Endothelial cell of umbilical vein (primary cell): Measurements from ENCODE around the gene COMMD9. TPM values are rescaled to one million over a fixed set of nuclear protein-coding genes. Genes with fewer than 3 reads are reported as not detected.

ENCODE experiments used
- BruUV-seq: library from RNA; stranded (reverse); fragments of 400-500 nt; replicated peaks from 2 replicates; lab custom pipeline; 2021; lab: Mats Ljungman, UMichigan
- CTCF ChIA-PET: fragments of 300-600, 350-600 bp; sonication (Branson Sonifier 250); formaldehyde crosslinking; loops from one replicate; lab custom pipeline; 2021; ENCODE audit warnings: antibody characterized with exemption, inconsistent platforms; lab: Charles Lee
- POLR2A ChIA-PET: fragments of 300-600, 350-600 bp; sonication (Branson Sonifier 250); formaldehyde crosslinking; loops from one replicate; lab custom pipeline; 2021; ENCODE audit warnings: antibody characterized with exemption, inconsistent platforms; lab: Charles Lee
- DNase-seq: peaks from one replicate; pipeline ENCODE4 v3.0.0-alpha.2; 2011; ENCODE audit warnings: low read depth, low spot score
- FAIRE-seq: peaks from 2 replicates; lab custom pipeline; 2011; peaks lifted over from hg19 to GRCh38; lab: Jason Lieb, UNC
- H2AFZ ChIP-seq: 2 replicates; pipeline ENCODE4 v1.6.0; 2012; ENCODE audit warnings: low read depth, low read length, control low read depth, inconsistent platforms
- H3K27ac ChIP-seq: 2 replicates; pipeline ENCODE4 v1.5.1; 2011; ENCODE audit warnings: low read depth, mild to moderate bottlenecking, control low read depth, low read length, moderate library complexity; ENCODE audit not compliant: insufficient read depth
- H3K27me3 ChIP-seq, 2 experiments: 2 replicates each; pipeline versions ENCODE4 v1.6.0 to v1.6.1; 2011; ENCODE audit warnings: low read length in 2 of 2, mixed read lengths in 1 of 2; ENCODE audit not compliant: control insufficient read depth in 2 of 2, insufficient read depth in 2 of 2
- H3K36me3 ChIP-seq, 2 experiments: 2 replicates in 1 of 2; 3 replicates in 1 of 2; pipeline ENCODE4 v1.5.1; 2011; ENCODE audit warnings: low read length in 2 of 2, mild to moderate bottlenecking in 1 of 2, moderate library complexity in 1 of 2; ENCODE audit not compliant: control insufficient read depth in 2 of 2, insufficient read depth in 2 of 2; ENCODE audit errors: extremely low read depth in 1 of 2
- H3K4me1 ChIP-seq: 3 replicates; pipeline ENCODE4 v1.5.1; 2011; ENCODE audit warnings: mild to moderate bottlenecking, low read length; ENCODE audit not compliant: control insufficient read depth, insufficient read depth; ENCODE audit errors: extremely low read depth
- H3K4me2 ChIP-seq: 2 replicates; pipeline ENCODE4 v1.6.1; 2011; ENCODE audit warnings: low read length, control low read depth, mixed read lengths; ENCODE audit not compliant: insufficient read depth
- H3K4me3 ChIP-seq, 3 experiments: fragments of 200-600 bp in 1 of 3; sonication (generic), shearing (Covaris generic) in 1 of 3; replicated peaks in 1 of 3; 2 replicates each; pipeline ENCODE4 v1.5.1; 2011 to 2016; ENCODE audit warnings: control low read depth in 3 of 3, low read length in 3 of 3, mild to moderate bottlenecking in 2 of 3, inconsistent platforms in 1 of 3, low read depth in 1 of 3, moderate library complexity in 1 of 3; ENCODE audit not compliant: insufficient read depth in 1 of 3
- H3K79me2 ChIP-seq: 2 replicates; pipeline ENCODE4 v1.6.0; 2012; ENCODE audit warnings: low read length, inconsistent platforms; ENCODE audit not compliant: control insufficient read depth, insufficient read depth
- H3K9ac ChIP-seq: replicated peaks from 2 replicates; pipeline ENCODE3; 2011; ENCODE audit warnings: low read length, control low read depth; ENCODE audit not compliant: insufficient read depth; ENCODE audit errors: extremely low read depth
- H3K9me1 ChIP-seq: replicated peaks from 3 replicates; pipeline ENCODE4 v1.6.0; 2011; ENCODE audit warnings: mild to moderate bottlenecking, low read length; ENCODE audit not compliant: control insufficient read depth, insufficient read depth; ENCODE audit errors: extremely low read depth
- H3K9me3 ChIP-seq: replicated peaks from 2 replicates; pipeline ENCODE4 v1.5.1; 2012; ENCODE audit warnings: low read length, inconsistent platforms; ENCODE audit not compliant: control insufficient read depth, insufficient read depth
- H4K20me1 ChIP-seq: replicated peaks from 2 replicates; pipeline ENCODE3; 2011; ENCODE audit warnings: mild to moderate bottlenecking, low read length; ENCODE audit not compliant: control insufficient read depth, insufficient read depth; ENCODE audit errors: extremely low read depth
- EZH2 ChIP-seq: IDR thresholded peaks from 2 replicates; pipeline ENCODE4 v1.6.1; 2012; ENCODE audit warnings: borderline replicate concordance, low read depth, mild to moderate bottlenecking, moderate library complexity, low read length, inconsistent platforms; ENCODE audit not compliant: severe bottlenecking
- FOS ChIP-seq: IDR thresholded peaks from 2 replicates; pipeline ENCODE4 v1.6.1; 2011; ENCODE audit warnings: mild to moderate bottlenecking, low read length, moderate library complexity, borderline replicate concordance; ENCODE audit not compliant: insufficient read depth
- GATA2 ChIP-seq: IDR thresholded peaks from 2 replicates; pipeline ENCODE4 v1.7.0; 2011; ENCODE audit warnings: low read depth, mild to moderate bottlenecking, moderate library complexity, mixed read lengths, low read length; ENCODE audit not compliant: insufficient read length, insufficient read depth
- JUN ChIP-seq: IDR thresholded peaks from 2 replicates; pipeline ENCODE4 v1.6.1; 2011; ENCODE audit warnings: borderline replicate concordance, low read depth; ENCODE audit not compliant: insufficient read length, insufficient read depth
- MAX ChIP-seq: IDR thresholded peaks from 2 replicates; pipeline ENCODE4 v1.6.1; 2011; ENCODE audit not compliant: insufficient read depth, insufficient read length
- MYC ChIP-seq: IDR thresholded peaks from one replicate; pipeline ENCODE4 v1.6.1; 2011; ENCODE audit warnings: mild to moderate bottlenecking, low read depth, low read length
- POLR2A ChIP-seq: IDR thresholded peaks from 2 replicates; pipeline ENCODE4 v1.6.1; 2012; ENCODE audit warnings: low read depth, mild to moderate bottlenecking, control low read depth, low read length
- POLR2AphosphoS5 ChIP-seq: IDR thresholded peaks from 2 replicates; pipeline ENCODE4 v1.6.1; 2012; ENCODE audit warnings: low read depth, mild to moderate bottlenecking, control low read depth, low read length, moderate library complexity; ENCODE audit not compliant: insufficient read depth
- dilution Hi-C: fragments of 300-500 bp; cut with MboI; formaldehyde crosslinking; loops from one replicate; pipeline ENCODE4 v1.15.0; 2019; ENCODE audit warnings: low sequenced_read_pairs; ENCODE audit not compliant: extremely low pct_ligation_motif_present
- intact Hi-C: fragments of 100-400 bp; cut with micrococcal nuclease; formaldehyde crosslinking; loops from one replicate; pipeline ENCODE4 v1.10.0; 2022
- polyA plus RNA-seq, 4 experiments: library from polyadenylated mRNA; depleted of rRNA in 3 of 4; stranded (reverse) in 3 of 4; unstranded in 1 of 4; fragments of >200 nt; gene quantifications; 2 replicates each; pipeline versions ENCODE4 v1.2.1 to v1.2.3, GENCODE V29; 2011 to 2012; ENCODE audit warnings: missing spikeins in 1 of 4
- total RNA-seq: library from RNA; stranded (reverse); gene quantifications from 2 replicates; pipeline ENCODE4 v1.2.3, GENCODE V29; 2021
- TF ChIP-seq, protein P1 (sequence below), 2 donors: IDR thresholded peaks; 1 replicate in 1 of 2; 2 replicates in 1 of 2; pipeline ENCODE4 v1.5.1; 2011; ENCODE audit warnings: low read length in 2 of 2, mild to moderate bottlenecking in 2 of 2, moderate library complexity in 2 of 2, control low read depth in 1 of 2, inconsistent platforms in 1 of 2, low read depth in 1 of 2; ENCODE audit not compliant: insufficient read depth in 1 of 2; ENCODE audit errors: extremely low read depth in 1 of 2

COMMD9 gene
- total and polyA plus RNA-seq, 2 donors (not counting 3 experiments of a cell fraction or from before 2014, with no cell fraction given): 65.1 to 78.9 TPM

GRCh38 chr11:36311926-36312595 lies 22.8 kb upstream of the COMMD9 start:
- H3K4me2 ChIP-seq: no peak overlapping the region

More at GRCh38 chr11:36311926-36312595, 22.8 kb upstream of the COMMD9 start:
- FAIRE-seq: no peak
- H2AFZ ChIP-seq: no peak overlapping the region
- no peaks in the 10 kb centered on the region for H4K20me1 ChIP-seq
- H3K4me3 ChIP-seq: no peak overlapping the region
- no peaks in the 10 kb centered on the region for H3K79me2 ChIP-seq
- no TSS peak for BruUV-seq
- TF ChIP-seq GATA2 (no peak), JUN (no peak), POLR2AphosphoS5 (no peak), FOS (no peak), MAX (no peak), EZH2 (no peak), POLR2A (no peak), MYC (no peak)
- TF ChIP-seq, protein P1, sequence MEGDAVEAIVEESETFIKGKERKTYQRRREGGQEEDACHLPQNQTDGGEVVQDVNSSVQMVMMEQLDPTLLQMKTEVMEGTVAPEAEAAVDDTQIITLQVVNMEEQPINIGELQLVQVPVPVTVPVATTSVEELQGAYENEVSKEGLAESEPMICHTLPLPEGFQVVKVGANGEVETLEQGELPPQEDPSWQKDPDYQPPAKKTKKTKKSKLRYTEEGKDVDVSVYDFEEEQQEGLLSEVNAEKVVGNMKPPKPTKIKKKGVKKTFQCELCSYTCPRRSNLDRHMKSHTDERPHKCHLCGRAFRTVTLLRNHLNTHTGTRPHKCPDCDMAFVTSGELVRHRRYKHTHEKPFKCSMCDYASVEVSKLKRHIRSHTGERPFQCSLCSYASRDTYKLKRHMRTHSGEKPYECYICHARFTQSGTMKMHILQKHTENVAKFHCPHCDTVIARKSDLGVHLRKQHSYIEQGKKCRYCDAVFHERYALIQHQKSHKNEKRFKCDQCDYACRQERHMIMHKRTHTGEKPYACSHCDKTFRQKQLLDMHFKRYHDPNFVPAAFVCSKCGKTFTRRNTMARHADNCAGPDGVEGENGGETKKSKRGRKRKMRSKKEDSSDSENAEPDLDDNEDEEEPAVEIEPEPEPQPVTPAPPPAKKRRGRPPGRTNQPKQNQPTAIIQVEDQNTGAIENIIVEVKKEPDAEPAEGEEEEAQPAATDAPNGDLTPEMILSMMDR (IDR thresholded peaks at IDR 0.05; ENCODE audit: extremely low read depth in 1 of 2, insufficient read depth in 1 of 2, low read depth in 1 of 2, low read length in 2 of 2): no peak
- no peak overlapping the region for H3K9ac ChIP-seq
- CTCF ChIA-PET: no interaction called here
- H3K9me3 ChIP-seq: no peaks in the 10 kb centered on the region
- H3K9me1 ChIP-seq: no peaks in the 10 kb centered on the region
- no peaks in the 10 kb centered on the region for H3K4me1 ChIP-seq
- H3K27me3 ChIP-seq: peaks cover 15 to 28% of the 10 kb centered on the region in 2 experiments
- POLR2A ChIA-PET: no interaction called here
- no peak overlapping the region for H3K27ac ChIP-seq
- dilution Hi-C loops (no loop called here), intact Hi-C loops (no loop called here)
- H3K36me3 ChIP-seq: no peaks in the 10 kb centered on the region
- no peak for DNase-seq
